Muscle layer of colon (tissue), 2 donors: ENCODE data around the gene ST7.

Experiments
- H3K27ac ChIP-seq: one replicate; pipeline ENCODE4 v1.7.0; 2013; ENCODE audit warnings: low read depth, mild to moderate bottlenecking, low read length, moderate library complexity
- H3K27me3 ChIP-seq, 2 donors: one replicate each; pipeline ENCODE4 v1.7.0; 2013; ENCODE audit warnings: low read length in 2 of 2, mild to moderate bottlenecking in 2 of 2; ENCODE audit not compliant: insufficient read depth in 2 of 2, control insufficient read depth in 1 of 2
- H3K36me3 ChIP-seq: one replicate; pipeline ENCODE4 v1.7.0; 2013; ENCODE audit warnings: mild to moderate bottlenecking, low read length; ENCODE audit not compliant: insufficient read depth
- H3K4me1 ChIP-seq: one replicate; pipeline ENCODE4 v1.7.0; 2013; ENCODE audit warnings: mild to moderate bottlenecking, low read length; ENCODE audit not compliant: insufficient read depth
- H3K4me3 ChIP-seq, 2 donors: one replicate each; pipeline ENCODE4 v1.7.0; 2013; ENCODE audit warnings: low read length in 2 of 2, low read depth in 1 of 2, mild to moderate bottlenecking in 1 of 2, moderate library complexity in 1 of 2
- H3K9ac ChIP-seq: one replicate; pipeline ENCODE4 v1.7.0; 2013; ENCODE audit warnings: low read length
- H3K9me3 ChIP-seq: one replicate; pipeline ENCODE4 v1.7.0; 2013; ENCODE audit warnings: mild to moderate bottlenecking, low read length
- donor health status: abdominal sarcoma.
- donor health status: Adenocarcinoma of cecum.

ST7 gene

GRCh38 chr7:117076426-117076943 lies 123.2 kb downstream of the ST7 start:
- Histone ChIP-seq H3K36me3 (no peaks in the 10 kb centered on the region), H3K27me3 (no peaks in the 10 kb centered on the region), H3K9ac (no peak overlapping the region), H3K4me1 (peaks cover 21% of the 10 kb centered on the region), H3K9me3 (no peaks in the 10 kb centered on the region), H3K27ac (no peak overlapping the region), H3K4me3 (no peak overlapping the region)

GRCh38 chr7:117077658-117078057 lies 124.4 kb downstream of the ST7 start:
- Histone ChIP-seq H3K4me3 (no peak overlapping the region), H3K27ac (no peak overlapping the region), H3K4me1 (peaks cover 17% of the 10 kb centered on the region), H3K36me3 (no peaks in the 10 kb centered on the region), H3K9me3 (no peaks in the 10 kb centered on the region), H3K9ac (no peak overlapping the region), H3K27me3 (no peaks in the 10 kb centered on the region)

- H3K36me3 ChIP-seq, result no peaks in the 10 kb centered on the region
- no peak overlapping the region for H3K27ac ChIP-seq
- H3K4me1 ChIP-seq, result peaks cover 14% of the 10 kb centered on the region
Observed at GRCh38 chr7:117082647-117083046, 129.3 kb downstream of the ST7 start.

GRCh38 chr7:117083648-117084047 lies 130.3 kb downstream of the ST7 start:
- H3K27ac ChIP-seq, result no peak overlapping the region
- H3K9me3 ChIP-seq, result no peaks in the 10 kb centered on the region
- H3K27me3 ChIP-seq, result no peaks in the 10 kb centered on the region
- H3K36me3 ChIP-seq, result no peaks in the 10 kb centered on the region
- H3K4me1 ChIP-seq, result peaks cover 14% of the 10 kb centered on the region
- no peak overlapping the region for H3K4me3 ChIP-seq
- H3K9ac ChIP-seq, result no peak overlapping the region

More at GRCh38 chr7:117082647-117083046, 129.3 kb downstream of the ST7 start:
- Histone ChIP-seq H3K27me3 (no peaks in the 10 kb centered on the region), H3K4me3 (no peak overlapping the region), H3K9me3 (no peaks in the 10 kb centered on the region), H3K9ac (no peak overlapping the region)

- Histone ChIP-seq H3K4me3 (no peak overlapping the region), H3K27ac (no peak overlapping the region), H3K36me3 (no peaks in the 10 kb centered on the region), H3K9me3 (no peaks in the 10 kb centered on the region), H3K27me3 (no peaks in the 10 kb centered on the region), H3K9ac (no peak overlapping the region), H3K4me1 (peaks cover 14% of the 10 kb centered on the region)
Observed at GRCh38 chr7:117084286-117084685, 131.0 kb downstream of the ST7 start.

GRCh38 chr7:117085275-117085674 lies 132.0 kb downstream of the ST7 start:
- no peak overlapping the region for H3K27ac ChIP-seq

GRCh38 chr7:117085769-117086463 lies 132.6 kb downstream of the ST7 start:
- Histone ChIP-seq H3K9ac (no peak overlapping the region), H3K27me3 (no peaks in the 10 kb centered on the region), H3K27ac (no peak overlapping the region), H3K4me1 (peaks cover 16% of the 10 kb centered on the region), H3K4me3 (no peak overlapping the region), H3K36me3 (no peaks in the 10 kb centered on the region), H3K9me3 (no peaks in the 10 kb centered on the region)

More at GRCh38 chr7:117085275-117085674, 132.0 kb downstream of the ST7 start:
- H3K36me3 ChIP-seq, result no peaks in the 10 kb centered on the region
- no peaks in the 10 kb centered on the region for H3K9me3 ChIP-seq
- H3K4me1 ChIP-seq, result peaks cover 14% of the 10 kb centered on the region
- H3K9ac ChIP-seq, result no peak overlapping the region
- H3K27me3 ChIP-seq, result no peaks in the 10 kb centered on the region
- H3K4me3 ChIP-seq, result no peak overlapping the region

- Histone ChIP-seq H3K36me3 (no peaks in the 10 kb centered on the region), H3K4me3 (no peak overlapping the region), H3K27ac (no peak overlapping the region), H3K4me1 (peaks cover 15% of the 10 kb centered on the region), H3K9me3 (no peaks in the 10 kb centered on the region), H3K27me3 (no peaks in the 10 kb centered on the region), H3K9ac (no peak overlapping the region)
Observed at GRCh38 chr7:117086788-117087187, 133.5 kb downstream of the ST7 start.

GRCh38 chr7:117087639-117088396 lies 134.5 kb downstream of the ST7 start:
- Histone ChIP-seq H3K9ac (no peak overlapping the region), H3K4me1 (peaks cover 11% of the 10 kb centered on the region), H3K27ac (no peak overlapping the region), H3K4me3 (no peak overlapping the region), H3K27me3 (no peaks in the 10 kb centered on the region), H3K36me3 (no peaks in the 10 kb centered on the region), H3K9me3 (no peaks in the 10 kb centered on the region)

GRCh38 chr7:117088623-117089194 lies 135.4 kb downstream of the ST7 start:
- Histone ChIP-seq H3K27me3 (no peaks in the 10 kb centered on the region), H3K27ac (no peak overlapping the region), H3K9me3 (no peaks in the 10 kb centered on the region), H3K4me1 (peaks cover 11% of the 10 kb centered on the region), H3K9ac (no peak overlapping the region), H3K4me3 (no peak overlapping the region), H3K36me3 (no peaks in the 10 kb centered on the region)

GRCh38 chr7:117090791-117091190 lies 137.5 kb downstream of the ST7 start:
- H3K27ac ChIP-seq, result no peak overlapping the region

More at GRCh38 chr7:117090791-117091190, 137.5 kb downstream of the ST7 start:
- no peaks in the 10 kb centered on the region for H3K27me3 ChIP-seq
- H3K4me1 ChIP-seq, result peaks cover 4% of the 10 kb centered on the region
- no peaks in the 10 kb centered on the region for H3K36me3 ChIP-seq
- H3K4me3 ChIP-seq, result no peak overlapping the region
- H3K9me3 ChIP-seq, result no peaks in the 10 kb centered on the region
- no peak overlapping the region for H3K9ac ChIP-seq
